Caco-2 (cell line): Measurements from ENCODE around the gene AUTS2. TPM values are rescaled to one million over a fixed set of nuclear protein-coding genes. Genes with fewer than 3 reads are reported as not detected.

ENCODE experiments used
- BruUV-seq: library from RNA; stranded (reverse); fragments of 400-500 nt; replicated peaks from 2 replicates; lab custom pipeline; 2021; lab: Mats Ljungman, UMichigan
- CTCF ChIA-PET: fragments of 300-600 bp; sonication (Branson Sonifier 250); formaldehyde crosslinking; loops from one replicate; lab custom pipeline; 2022; ENCODE audit warnings: antibody characterized with exemption; lab: Charles Lee
- POLR2A ChIA-PET: fragments of 300-600 bp; sonication (Branson Sonifier 250); formaldehyde crosslinking; loops from one replicate; lab custom pipeline; 2022; ENCODE audit warnings: antibody characterized with exemption; lab: Charles Lee
- DNase-seq, 2 experiments: peaks; one replicate each; pipeline versions ENCODE4 v3.0.0 to v3.0.0-alpha.2; 2020 to 2022
- H3K27me3 ChIP-seq: replicated peaks from 2 replicates; pipeline ENCODE4 v1.6.0; 2011; ENCODE audit warnings: low read length; ENCODE audit not compliant: control insufficient read depth, insufficient read depth
- H3K36me3 ChIP-seq: 2 replicates; pipeline ENCODE4 v1.5.1; 2011; ENCODE audit warnings: low read length; ENCODE audit not compliant: control insufficient read depth, insufficient read depth
- H3K4me1 ChIP-seq: fragments of 250-450 bp; sonication (Bioruptor Pico); 2 replicates; pipeline ENCODE4 v1.5.1; 2020; ENCODE audit warnings: mild to moderate bottlenecking
- H3K4me3 ChIP-seq: 2 replicates; pipeline ENCODE4 v1.5.1; 2011; ENCODE audit warnings: low read depth, mild to moderate bottlenecking, control low read depth, low read length
- H3K9me3 ChIP-seq: fragments of 250-450 bp; sonication (Bioruptor Pico); 2 replicates; pipeline ENCODE4 v1.5.1; 2020; ENCODE audit warnings: mild to moderate bottlenecking, moderate library complexity
- H3K27ac Mint-ChIP-seq: one replicate; pipeline ENCODE4 v1.8.0; 2022; ENCODE audit warnings: mixed read lengths; ENCODE audit not compliant: unreplicated experiment
- H3K27me3 Mint-ChIP-seq: one replicate; pipeline ENCODE4 v1.8.0; 2022; ENCODE audit warnings: mixed read lengths; ENCODE audit not compliant: insufficient read depth, unreplicated experiment
- H3K36me3 Mint-ChIP-seq: one replicate; pipeline ENCODE4 v1.8.0; 2022; ENCODE audit warnings: mild to moderate bottlenecking, mixed read lengths; ENCODE audit not compliant: insufficient read depth, unreplicated experiment
- H3K4me1 Mint-ChIP-seq: one replicate; pipeline ENCODE4 v1.8.0; 2022; ENCODE audit warnings: low read depth, mixed read lengths; ENCODE audit not compliant: unreplicated experiment
- H3K4me3 Mint-ChIP-seq: one replicate; pipeline ENCODE4 v1.8.0; 2022; ENCODE audit warnings: mild to moderate bottlenecking, moderate library complexity, mixed read lengths; ENCODE audit not compliant: unreplicated experiment
- H3K9me3 Mint-ChIP-seq: one replicate; pipeline ENCODE4 v1.8.0; 2022; ENCODE audit warnings: mixed read lengths; ENCODE audit not compliant: unreplicated experiment
- intact Hi-C: fragments of 100-400 bp; cut with micrococcal nuclease; formaldehyde crosslinking; loops from one replicate; pipeline ENCODE4 v1.10.0; 2022; ENCODE audit not compliant: unreplicated experiment
- total RNA-seq: library from RNA; stranded (reverse); gene quantifications from 2 replicates; pipeline ENCODE4 v1.2.3, GENCODE V29; 2022
- TF ChIP-seq, protein P1 (sequence below), 2 experiments: fragments of 200-600 bp in 1 of 2; IDR thresholded peaks; 1 replicate in 1 of 2; 2 replicates in 1 of 2; pipeline versions ENCODE4 v1.5.1 to v1.8.0; 2011 to 2022; ENCODE audit warnings: antibody characterized with exemption in 1 of 2, control low read depth in 1 of 2, inconsistent platforms in 1 of 2, low read depth in 1 of 2, low read length in 1 of 2, mild to moderate bottlenecking in 1 of 2, moderate library complexity in 1 of 2; ENCODE audit not compliant: insufficient read depth in 1 of 2, severe bottlenecking in 1 of 2, unreplicated experiment in 1 of 2

AUTS2 gene
- total RNA-seq, 1 experiment from 2014 or later: 37.1 TPM

DNA sequence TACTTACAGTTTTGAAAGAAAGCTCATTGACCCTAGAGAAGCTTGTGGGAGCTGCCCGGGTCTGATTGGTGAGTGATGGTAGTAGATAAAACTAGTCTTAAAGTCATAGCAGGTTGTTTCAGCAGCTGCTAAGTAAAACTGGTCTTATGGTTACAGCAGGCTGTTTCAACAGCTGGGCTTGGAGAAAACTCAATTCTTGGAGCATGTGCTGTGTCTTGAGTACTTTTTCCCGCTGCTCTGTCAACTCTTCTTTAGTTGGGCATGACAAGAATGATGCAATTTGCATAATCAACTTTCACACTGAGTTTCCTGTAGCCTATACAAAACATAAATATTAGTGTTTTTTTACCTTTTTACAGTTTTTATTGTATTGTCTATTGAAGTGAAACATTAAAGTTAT is 707.9 kb downstream of the AUTS2 start:
- H3K27ac Mint-ChIP-seq: no peak overlapping the region
- TF ChIP-seq, protein P1, sequence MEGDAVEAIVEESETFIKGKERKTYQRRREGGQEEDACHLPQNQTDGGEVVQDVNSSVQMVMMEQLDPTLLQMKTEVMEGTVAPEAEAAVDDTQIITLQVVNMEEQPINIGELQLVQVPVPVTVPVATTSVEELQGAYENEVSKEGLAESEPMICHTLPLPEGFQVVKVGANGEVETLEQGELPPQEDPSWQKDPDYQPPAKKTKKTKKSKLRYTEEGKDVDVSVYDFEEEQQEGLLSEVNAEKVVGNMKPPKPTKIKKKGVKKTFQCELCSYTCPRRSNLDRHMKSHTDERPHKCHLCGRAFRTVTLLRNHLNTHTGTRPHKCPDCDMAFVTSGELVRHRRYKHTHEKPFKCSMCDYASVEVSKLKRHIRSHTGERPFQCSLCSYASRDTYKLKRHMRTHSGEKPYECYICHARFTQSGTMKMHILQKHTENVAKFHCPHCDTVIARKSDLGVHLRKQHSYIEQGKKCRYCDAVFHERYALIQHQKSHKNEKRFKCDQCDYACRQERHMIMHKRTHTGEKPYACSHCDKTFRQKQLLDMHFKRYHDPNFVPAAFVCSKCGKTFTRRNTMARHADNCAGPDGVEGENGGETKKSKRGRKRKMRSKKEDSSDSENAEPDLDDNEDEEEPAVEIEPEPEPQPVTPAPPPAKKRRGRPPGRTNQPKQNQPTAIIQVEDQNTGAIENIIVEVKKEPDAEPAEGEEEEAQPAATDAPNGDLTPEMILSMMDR (IDR thresholded peaks at IDR 0.05; ENCODE audit: insufficient read depth in 1 of 2, low read depth in 1 of 2, low read length in 1 of 2, severe bottlenecking in 1 of 2, unreplicated experiment in 1 of 2): no peak
- Histone ChIP-seq H3K4me3 (no peak overlapping the region), H3K4me1 (no peaks in the 10 kb centered on the region), H3K9me3 (no peaks in the 10 kb centered on the region; the same call in 1 of the 2 replicates), H3K36me3 (no peaks in the 10 kb centered on the region), H3K27me3 (no peaks in the 10 kb centered on the region)
- no TSS peak for BruUV-seq
- H3K27me3 Mint-ChIP-seq: no peaks in the 10 kb centered on the region
- intact Hi-C loops: loop anchor here (10.0 kb wide), 1 partner anchor 91 kb away; no protein-coding TSS in a partner anchor
- peaks cover 5% of the 10 kb centered on the region for H3K4me1 Mint-ChIP-seq
- no peaks in the 10 kb centered on the region for H3K36me3 Mint-ChIP-seq
- ChIA-PET CTCF (no interaction called here), POLR2A (no interaction called here)
- no peak overlapping the region for H3K4me3 Mint-ChIP-seq
- DNase-seq: no peak
- no peaks in the 10 kb centered on the region for H3K9me3 Mint-ChIP-seq

DNA sequence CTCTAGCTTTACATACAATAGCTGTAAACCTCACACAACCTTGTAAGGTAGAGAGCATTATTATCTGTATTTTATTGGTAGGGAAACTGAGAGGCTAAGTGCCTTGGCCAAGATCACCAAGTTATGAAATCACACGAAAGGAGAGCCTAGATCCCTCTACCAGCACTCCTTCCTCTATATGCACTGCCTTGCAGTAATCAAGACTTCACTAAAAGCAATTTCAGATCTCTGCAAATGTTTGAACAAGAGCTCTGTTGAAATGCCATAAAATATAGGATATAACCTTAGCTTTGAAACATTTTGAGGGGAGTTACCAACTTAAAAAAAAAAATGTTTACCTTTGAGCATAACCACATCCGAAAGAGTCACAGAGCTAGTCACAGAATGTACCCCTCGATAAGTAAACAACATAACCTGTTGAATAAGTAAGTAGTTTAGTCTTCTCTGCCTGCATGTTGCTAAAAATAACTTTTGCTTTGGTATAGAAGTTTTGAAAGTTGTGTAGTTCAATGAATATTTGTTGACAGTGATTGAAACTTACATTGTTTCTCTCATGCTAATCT is 709.4 kb downstream of the AUTS2 start:
- no peaks in the 10 kb centered on the region for H3K9me3 Mint-ChIP-seq
- no peaks in the 10 kb centered on the region; the same call in 1 of the 2 replicates for H3K9me3 ChIP-seq
- no peaks in the 10 kb centered on the region for H3K36me3 ChIP-seq
- CTCF ChIA-PET: interaction anchor here (0.5 kb wide), 1 partner anchor 69 kb away, joined by 3 read pairs; no protein-coding TSS in a partner anchor
- TF ChIP-seq, protein P1 (IDR thresholded peaks at IDR 0.05; ENCODE audit: insufficient read depth in 1 of 2, low read depth in 1 of 2, low read length in 1 of 2, severe bottlenecking in 1 of 2, unreplicated experiment in 1 of 2): no peak
- H3K27me3 ChIP-seq: no peaks in the 10 kb centered on the region
- H3K4me3 ChIP-seq: no peak overlapping the region
- POLR2A ChIA-PET: no interaction called here
- DNase-seq: no peak
- H3K27me3 Mint-ChIP-seq: no peaks in the 10 kb centered on the region
- no peaks in the 10 kb centered on the region for H3K4me1 ChIP-seq
- peaks cover 5% of the 10 kb centered on the region for H3K4me1 Mint-ChIP-seq
- H3K4me3 Mint-ChIP-seq: no peak overlapping the region
- intact Hi-C loops: loop anchor here (10.0 kb wide), 1 partner anchor 93 kb away; no protein-coding TSS in a partner anchor
- BruUV-seq: no TSS peak
- no peaks in the 10 kb centered on the region for H3K36me3 Mint-ChIP-seq
- H3K27ac Mint-ChIP-seq: no peak overlapping the region

DNA sequence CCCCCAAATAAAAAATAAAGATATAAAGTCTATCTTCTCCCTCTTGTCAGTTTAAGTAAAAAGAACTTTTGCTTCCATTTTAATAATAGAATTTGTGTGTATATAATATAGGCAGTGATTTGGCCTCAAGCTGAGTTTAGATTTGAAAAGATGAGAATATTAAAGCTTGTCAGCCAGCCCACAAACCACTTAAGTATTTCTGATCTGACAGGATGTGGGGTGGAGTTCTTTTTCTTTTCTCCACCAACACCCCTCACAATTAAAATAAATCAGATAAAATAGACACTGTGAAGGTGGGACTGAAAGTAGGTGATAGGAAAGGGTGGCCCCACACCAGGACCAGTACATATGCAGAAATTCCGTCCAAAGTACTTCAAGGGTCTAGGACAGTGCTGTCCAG is 714.1 kb downstream of the AUTS2 start:
- TF ChIP-seq, protein P1 (IDR thresholded peaks at IDR 0.05; ENCODE audit: insufficient read depth in 1 of 2, low read depth in 1 of 2, low read length in 1 of 2, severe bottlenecking in 1 of 2, unreplicated experiment in 1 of 2): no peak
- no peaks in the 10 kb centered on the region; the same call in 1 of the 2 replicates for H3K9me3 ChIP-seq
- Mint-ChIP-seq H3K9me3 (no peaks in the 10 kb centered on the region), H3K4me1 (no peaks in the 10 kb centered on the region), H3K4me3 (no peak overlapping the region), H3K27me3 (no peaks in the 10 kb centered on the region), H3K36me3 (no peaks in the 10 kb centered on the region), H3K27ac (no peak overlapping the region)
- no peak overlapping the region for H3K4me3 ChIP-seq
- no TSS peak for BruUV-seq
- no peak for DNase-seq
- ChIA-PET CTCF (no interaction called here), POLR2A (no interaction called here)
- H3K36me3 ChIP-seq: no peaks in the 10 kb centered on the region
- no peaks in the 10 kb centered on the region for H3K27me3 ChIP-seq
- no peaks in the 10 kb centered on the region for H3K4me1 ChIP-seq
- intact Hi-C loops: no loop called here
